H7 (cell line): Measurements from ENCODE around the gene LYAR. TPM values are rescaled to one million over a fixed set of nuclear protein-coding genes. Genes with fewer than 3 reads are reported as not detected.

Source experiments
- DNase-seq: peaks from one replicate; pipeline ENCODE4 v3.0.0; 2012
- H3K27me3 ChIP-seq: 2 replicates; pipeline ENCODE4 v1.6.0; 2011; ENCODE audit warnings: mild to moderate bottlenecking, low read length; ENCODE audit not compliant: control insufficient read depth, insufficient read depth
- H3K36me3 ChIP-seq: replicated peaks from 2 replicates; pipeline ENCODE4 v1.5.1; 2011; ENCODE audit warnings: low read length; ENCODE audit not compliant: control insufficient read depth, insufficient read depth
- H3K4me3 ChIP-seq: 2 replicates; pipeline ENCODE4 v1.5.1; 2011; ENCODE audit warnings: low read depth, mild to moderate bottlenecking, control low read depth, low read length, moderate library complexity; ENCODE audit not compliant: insufficient read depth
- total RNA-seq: library from RNA; depleted of rRNA; stranded (reverse); fragments of >200 nt; shearing (Covaris generic); gene quantifications from 2 replicates; pipeline ENCODE4 v1.2.3, GENCODE V29; 2014; rRNA removed

Gene LYAR
- total RNA-seq, 1 experiment from 2014 or later, result 31.1 TPM

DNA sequence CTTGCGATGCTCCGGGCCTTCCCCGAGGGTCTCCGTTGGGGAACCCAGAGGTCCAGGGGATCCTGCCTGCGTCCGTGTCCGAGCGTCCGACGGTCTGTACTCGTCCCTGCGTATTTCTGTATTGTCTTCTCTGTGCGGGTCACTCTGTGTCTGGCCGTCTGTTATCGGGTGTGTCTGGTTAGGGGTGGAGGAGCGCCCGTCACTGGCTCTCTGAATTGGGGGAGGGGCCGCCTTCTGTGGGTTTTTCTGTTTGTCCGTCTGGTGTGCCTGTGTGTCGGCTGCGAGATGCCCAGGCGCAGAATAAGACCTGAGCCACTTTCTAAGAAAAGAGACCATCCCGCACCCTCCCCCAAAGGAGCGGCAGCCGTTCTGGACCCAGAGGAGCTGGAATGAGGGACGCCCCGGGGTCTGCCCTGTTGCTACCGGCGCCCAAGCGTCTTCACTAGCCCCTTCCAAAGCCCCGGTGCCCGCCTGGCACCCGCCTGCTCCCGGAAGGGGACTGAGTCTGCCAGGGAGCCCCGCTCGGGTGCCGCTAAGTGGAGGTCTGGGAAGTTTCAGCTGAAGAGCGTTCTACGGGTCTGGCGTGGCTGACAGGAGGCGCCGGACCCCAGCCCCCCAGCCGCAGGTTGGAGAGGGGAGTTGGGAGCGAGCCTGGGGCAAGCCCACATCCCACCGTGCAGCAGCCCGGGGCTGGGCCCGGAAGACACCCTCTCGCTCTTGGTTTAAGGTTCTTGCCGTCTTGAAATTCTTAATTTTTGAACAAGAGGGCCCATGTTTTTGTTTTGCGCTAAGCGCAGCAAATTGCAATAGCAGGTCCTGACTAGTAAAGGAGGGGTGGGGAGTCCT, 62.2 kb downstream of the LYAR start:
- no peaks in the 10 kb centered on the region for H3K36me3 ChIP-seq
- DNase-seq, result peak; percentile 62
- H3K27me3 ChIP-seq, result peaks cover 54% of the 10 kb centered on the region
- no peak overlapping the region; the same call in 1 of the 2 replicates for H3K4me3 ChIP-seq

DNA sequence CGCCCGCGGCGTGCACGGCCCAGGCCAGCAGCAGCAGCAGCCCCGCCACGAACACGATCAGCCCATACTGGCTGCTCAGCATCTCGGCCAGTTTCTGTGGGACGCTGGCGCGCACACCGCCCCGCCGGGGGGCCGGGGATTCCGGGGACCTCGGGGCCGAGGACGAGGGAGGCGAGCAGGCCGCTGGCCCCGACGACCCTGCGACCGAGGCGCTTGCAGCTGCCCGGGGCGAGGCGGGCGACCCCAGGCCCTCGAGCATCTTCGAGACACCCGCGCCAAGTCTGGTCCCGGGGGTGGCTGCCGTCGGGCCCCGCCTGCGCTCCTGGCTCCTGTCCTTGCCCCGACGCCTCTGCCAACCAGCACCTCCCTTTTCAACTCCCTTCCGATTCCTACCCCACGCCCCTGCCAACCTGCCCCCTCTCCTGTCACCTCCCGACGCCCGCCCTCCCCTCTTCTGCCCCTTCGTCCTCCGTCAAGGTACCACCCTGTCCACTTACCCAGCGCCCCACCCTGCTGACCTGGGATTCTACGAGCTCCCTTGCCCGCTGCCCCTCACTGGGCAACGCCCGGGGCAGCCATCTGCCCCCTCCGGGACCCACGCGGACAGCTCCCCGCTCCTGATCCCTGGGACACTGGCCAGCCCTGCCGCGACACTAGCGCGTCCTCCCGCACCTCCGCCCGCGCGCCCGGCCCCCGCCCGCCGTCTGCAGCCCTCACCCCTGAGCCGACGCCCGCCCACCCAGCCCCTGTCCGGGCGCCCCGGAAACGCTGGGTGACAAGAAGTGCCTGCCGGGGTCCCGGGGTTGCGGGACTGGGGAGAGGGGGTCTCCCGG, 63.1 kb downstream of the LYAR start, which contains the start of gene OTOP1:
TSS of gene OTOP1 (minus strand) at position 324 of the 833 bp plus-strand sequence. CDS start at position 259, 65 bp downstream.
- peaks cover 57% of the 10 kb centered on the region for H3K27me3 ChIP-seq
- peak within 1 kb of the TSS; percentile 8; the same call in 1 of the 2 replicates for H3K4me3 ChIP-seq
- H3K36me3 ChIP-seq, result no peaks in the 10 kb centered on the region
- peak; percentile 69 for DNase-seq

DNA sequence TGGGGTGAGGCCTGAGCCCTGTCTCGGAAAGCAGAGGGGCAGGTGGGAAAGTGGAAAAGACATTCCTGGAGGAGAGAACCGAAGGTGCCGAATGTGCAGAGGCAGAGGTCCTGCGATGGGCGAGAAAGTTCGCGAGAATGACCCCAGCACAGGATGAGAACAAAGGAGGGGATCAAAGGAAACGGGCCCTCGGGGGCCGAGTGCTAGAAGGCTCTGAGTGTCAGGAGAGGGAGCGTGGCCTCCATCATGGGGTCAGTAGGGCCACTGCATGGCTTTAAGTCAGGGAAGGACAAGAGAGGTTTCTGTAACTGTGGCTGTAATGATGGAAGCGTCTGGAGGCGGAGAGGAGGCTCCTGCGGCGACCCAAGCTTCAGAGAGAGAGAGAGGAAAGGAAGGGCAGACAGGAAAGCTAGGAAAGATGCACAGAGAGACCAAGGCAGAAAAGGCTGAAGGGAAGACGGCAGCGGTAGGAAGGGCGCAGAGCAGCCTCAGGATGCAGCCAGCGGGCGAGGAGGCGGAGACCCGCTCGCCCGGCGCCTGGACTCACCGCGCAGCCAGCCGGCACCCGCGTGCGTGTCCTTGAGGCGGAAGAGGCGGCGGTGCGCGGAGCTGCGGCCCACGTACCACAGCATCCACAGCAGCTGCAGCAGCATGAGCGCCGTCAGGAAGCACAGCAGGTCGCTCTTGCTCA, 63.9 kb downstream of the LYAR start:
- peak overlapping the region; percentile 8; the same call in 1 of the 2 replicates for H3K4me3 ChIP-seq

More for the DNA sequence above, 63.9 kb downstream of the LYAR start:
- peak; percentile 60 for DNase-seq
- peaks cover 58% of the 10 kb centered on the region for H3K27me3 ChIP-seq
- H3K36me3 ChIP-seq, result no peaks in the 10 kb centered on the region

Other genes with a start within 250 kb of the LYAR start
- gene OTOP1, start 63.2 kb downstream of the LYAR start, total RNA-seq, result not detected in 2 replicates
- gene TMEM128, start 41.9 kb downstream of the LYAR start, total RNA-seq, result 40.6 and 45.6 TPM in 2 replicates
- 2.4 and 3.7 TPM in 2 replicates for gene ZBTB49, start 97 bp upstream of the LYAR start, total RNA-seq
- 25.3 and 31.1 TPM in 2 replicates for gene NSG1, start 96.9 kb upstream of the LYAR start, total RNA-seq